GM12878 (cell line): ENCODE measurements around the gene HAP1. TPM values are rescaled to one million over a fixed set of nuclear protein-coding genes. Genes with fewer than 3 reads are reported as not detected.

ENCODE experiments used
- ATAC-seq: fragments of 200-7000 bp; cut with Tn5 transposase; 3 replicates; pipeline ENCODE4 v1.9.1; 2020; ENCODE audit warnings: mild to moderate bottlenecking, moderate library complexity
- BruUV-seq: library from RNA; stranded (reverse); fragments of 400-500 nt; replicated peaks from 2 replicates; lab custom pipeline; 2021; lab: Mats Ljungman, UMichigan
- CTCF ChIA-PET: fragments of 300-600 bp; sonication (Branson Sonifier 250); formaldehyde crosslinking; extraction: SDS; loops from one replicate; lab custom pipeline; 2021; ENCODE audit warnings: inconsistent platforms; lab: Yijun Ruan, JAX
- POLR2A ChIA-PET: fragments of 350-600 bp; formaldehyde crosslinking; extraction: SDS; loops from one replicate; lab custom pipeline; 2021; ENCODE audit warnings: inconsistent platforms; lab: Charles Lee
- RAD21 ChIA-PET: fragments of 300-600 bp; sonication (Branson Sonifier 250); formaldehyde crosslinking; loops from one replicate; lab custom pipeline; 2023; ENCODE audit warnings: antibody characterized with exemption; ENCODE audit not compliant: unreplicated experiment; lab: Charles Lee
- SMC1A ChIA-PET: fragments of 300-600 bp; sonication (Branson Sonifier 250); formaldehyde crosslinking; loops from one replicate; lab custom pipeline; 2023; ENCODE audit not compliant: unreplicated experiment, uncharacterized antibody; lab: Charles Lee
- DNase-seq: peaks from one replicate; pipeline ENCODE4 v3.0.0-alpha.2; 2011; ENCODE audit warnings: low read depth, low spot score
- FAIRE-seq: peaks from 3 replicates; lab custom pipeline; 2011; peaks lifted over from hg19 to GRCh38; lab: Jason Lieb, UNC
- H2AFZ ChIP-seq: 2 replicates; pipeline ENCODE4 v1.6.0; 2011; ENCODE audit warnings: low read depth, low read length, control low read depth; ENCODE audit not compliant: control insufficient read depth
- H3K27ac ChIP-seq: 2 replicates; pipeline ENCODE4 v1.5.1; 2011; ENCODE audit warnings: control low read depth; ENCODE audit not compliant: control insufficient read depth, insufficient read depth
- H3K27me3 ChIP-seq, 2 experiments: replicated peaks in 1 of 2; 2 replicates each; pipeline versions ENCODE4 v1.6.0 to v1.6.1; 2011; ENCODE audit warnings: low read length in 1 of 2; ENCODE audit not compliant: control insufficient read depth in 2 of 2, insufficient read depth in 2 of 2
- H3K36me3 ChIP-seq, 2 experiments: 2 replicates each; pipeline ENCODE4 v1.5.1; 2011; ENCODE audit warnings: low read length in 1 of 2; ENCODE audit not compliant: control insufficient read depth in 2 of 2, insufficient read depth in 2 of 2
- H3K4me1 ChIP-seq: 2 replicates; pipeline ENCODE4 v1.6.1; 2011; ENCODE audit warnings: mild to moderate bottlenecking, low read length, moderate library complexity, mixed read lengths; ENCODE audit not compliant: control insufficient read depth, insufficient read depth
- H3K4me2 ChIP-seq: 2 replicates; pipeline ENCODE4 v1.6.0; 2011; ENCODE audit warnings: control low read depth; ENCODE audit not compliant: control insufficient read depth, insufficient read depth
- H3K4me3 ChIP-seq: fragments of 200-600 bp; sonication (generic); 2 replicates; pipeline ENCODE4 v1.5.1; 2016
- H3K79me2 ChIP-seq: 2 replicates; pipeline ENCODE4 v1.6.0; 2011; ENCODE audit warnings: low read length; ENCODE audit not compliant: control insufficient read depth, insufficient read depth
- H3K9ac ChIP-seq: 2 replicates; pipeline ENCODE4 v1.8.0; 2011; ENCODE audit warnings: low read length, control low read depth, mixed read lengths; ENCODE audit not compliant: control insufficient read depth, insufficient read depth
- H3K9me3 ChIP-seq: replicated peaks from 3 replicates; pipeline ENCODE4 v1.5.1; 2011; ENCODE audit warnings: mild to moderate bottlenecking, low read length; ENCODE audit not compliant: control insufficient read depth, insufficient read depth
- H4K20me1 ChIP-seq: 2 replicates; pipeline ENCODE4 v1.6.0; 2011; ENCODE audit not compliant: control insufficient read depth, insufficient read depth
- BCL11A ChIP-seq: IDR thresholded peaks from 2 replicates; pipeline ENCODE4 v1.6.1; 2011; ENCODE audit warnings: low read depth, low read length
- CEBPZ ChIP-seq: fragments of 150-350 bp; IDR thresholded peaks from 2 replicates; pipeline ENCODE4 v1.6.1; 2016; ENCODE audit warnings: low read depth, low read length
- ETV6 ChIP-seq, 2 experiments: fragments of 450-650 bp in 1 of 2; IDR thresholded peaks in 1 of 2; conservative IDR thresholded peaks in 1 of 2; 2 replicates each; pipeline ENCODE4 v1.6.1; 2014; ENCODE audit warnings: antibody characterized with exemption in 1 of 2, borderline replicate concordance in 1 of 2, low read depth in 1 of 2, mild to moderate bottlenecking in 1 of 2, moderate library complexity in 1 of 2
- HDAC6 ChIP-seq: fragments of 200-600 bp; sonication (generic); IDR thresholded peaks from one replicate; pipeline ENCODE4 v1.8.0; 2017; ENCODE audit warnings: antibody characterized with exemption; ENCODE audit not compliant: unreplicated experiment
- IRF5 ChIP-seq: fragments of 450-650 bp; IDR thresholded peaks from 2 replicates; pipeline ENCODE4 v1.6.1; 2017; ENCODE audit warnings: borderline replicate concordance
- NKRF ChIP-seq: fragments of 450-650 bp; conservative IDR thresholded peaks from 2 replicates; pipeline ENCODE4 v1.6.1; 2017; ENCODE audit warnings: mild to moderate bottlenecking, moderate library complexity
- PAX8 ChIP-seq: fragments of 450-650 bp; IDR thresholded peaks from 2 replicates; pipeline ENCODE4 v1.6.1; 2017; ENCODE audit warnings: mild to moderate bottlenecking, moderate library complexity
- RCOR1 ChIP-seq: conservative IDR thresholded peaks from 2 replicates; pipeline ENCODE4 v1.6.1; 2012; ENCODE audit warnings: low read depth, low read length, improper control_type of control experiment
- RELA ChIP-seq: fragments of 450-650 bp; IDR thresholded peaks from 2 replicates; pipeline ENCODE4 v1.8.0; 2014; ENCODE audit warnings: borderline replicate concordance; ENCODE audit not compliant: partially characterized antibody
- RELB ChIP-seq: fragments of 450-650 bp; IDR thresholded peaks from 2 replicates; pipeline ENCODE4 v1.6.1; 2017; ENCODE audit warnings: low read depth, mild to moderate bottlenecking, moderate library complexity
- SKIL ChIP-seq: fragments of 450-650 bp; IDR thresholded peaks from 2 replicates; pipeline ENCODE4 v1.6.1; 2017; ENCODE audit warnings: mild to moderate bottlenecking, low read depth, inconsistent platforms; ENCODE audit not compliant: poor library complexity, severe bottlenecking
- SMC3 ChIP-seq: IDR thresholded peaks from 2 replicates; pipeline ENCODE4 v1.6.1; 2011; ENCODE audit warnings: low read length, improper control_type of control experiment, borderline replicate concordance
- WGBS: methylation state at CpG from one replicate; pipeline ENCODE4 v1.1.6; 2016; ENCODE audit warnings: low lambda C conversion rate; ENCODE audit not compliant: insufficient replicate concordance, insufficient coverage; ENCODE audit errors: missing lambda C conversion rate; 5-methylcytosine and 5-hydroxymethylcytosine counted together
- in situ Hi-C: fragments of 300-500 bp; cut with MboI; formaldehyde crosslinking; loops from 9 replicates; pipeline ENCODE4 v1.14.3; 2018; ENCODE audit warnings: mixed read lengths
- intact Hi-C: fragments of 100-400 bp; cut with micrococcal nuclease; formaldehyde crosslinking; loops from one replicate; pipeline ENCODE4 v1.14.2; 2022; ENCODE audit not compliant: unreplicated experiment
- polyA plus RNA-seq, 11 experiments: library from polyadenylated mRNA; depleted of rRNA in 4 of 11; unstranded in 6 of 11; stranded (reverse) in 5 of 11; fragments of >200 nt; fragmentation: Nextera tagmentation in 4 of 11; fragmentation: Illumina TruSeq in 1 of 11; extraction: Ambion mirVana in 4 of 11; extraction: Trizol in 1 of 11; gene quantifications; 1 replicate in 1 of 11; 2 replicates in 10 of 11; pipeline versions ENCODE4 v1.2.1 to v1.2.3, GENCODE V29; 2011 to 2016; ENCODE audit warnings: inconsistent platforms in 2 of 11, missing spikeins in 2 of 11, low read depth in 1 of 11
- total RNA-seq, 4 experiments: library from RNA; depleted of rRNA in 3 of 4; stranded (reverse); fragments of >200 nt in 3 of 4; fragmentation: Illumina TruSeq in 1 of 4; extraction: Trizol in 1 of 4; gene quantifications; 2 replicates each; pipeline versions ENCODE4 v1.2.1 to v1.2.3, GENCODE V29; 2013 to 2021

The HAP1 gene
- total and polyA plus RNA-seq, 10 of the 15 experiments (the other 5 are each of a cell fraction or from before 2014, with no cell fraction given): not detected

- ChIA-PET SMC1A (no interaction called here), RAD21 (interaction anchor here (0.5 kb wide), 1 partner anchor 67 kb away, joined by 3 read pairs; no protein-coding TSS in a partner anchor), POLR2A (no interaction called here), CTCF (interaction anchor here (0.6 to 1.6 kb wide), 2 partner anchors 70 to 830 kb away, joined by 3 to 6 read pairs; no protein-coding TSS in a partner anchor)
- in situ Hi-C loops (no loop called here), intact Hi-C loops (no loop called here)
- TF ChIP-seq CEBPZ (no peak), SKIL (no peak), RELB (no peak), BCL11A (no peak), NKRF (no peak), RCOR1 (no peak), RELA (no peak), SMC3 (no peak), HDAC6 (no peak), IRF5 (no peak), ETV6 (conservative IDR thresholded peaks at IDR 0.05 in 1 of 2, IDR thresholded peaks at IDR 0.05 in 1 of 2; ENCODE audit: borderline replicate concordance in 1 of 2, low read depth in 1 of 2) (no peak), PAX8 (no peak)
- Histone ChIP-seq H3K9ac (no peak overlapping the region), H3K4me3 (no peak overlapping the region), H4K20me1 (no peaks in the 10 kb centered on the region), H3K4me2 (no peak overlapping the region), H2AFZ (no peak overlapping the region), H3K79me2 (no peaks in the 10 kb centered on the region), H3K9me3 (no peaks in the 10 kb centered on the region), H3K27ac (no peak overlapping the region), H3K36me3 (no peaks in the 10 kb centered on the region), H3K4me1 (no peaks in the 10 kb centered on the region), H3K27me3 (peaks cover 5 to 13% of the 10 kb centered on the region in 2 experiments; a peak in 3 of 4 replicates)
- WGBS: 30% methylated on average over 3 of the region's 3 CpGs
- DNase-seq (no peak), ATAC-seq (no peak), FAIRE-seq (no peak)
- BruUV-seq: no TSS peak
Observed at GRCh38 chr17:41731836-41732235, 2.6 kb downstream of the HAP1 start.
